Kidney (tissue), 14 donors: ENCODE measurements around the gene MRPL32. TPM values are rescaled to one million over a fixed set of nuclear protein-coding genes. Genes with fewer than 3 reads are reported as not detected.

Experiments used
- DNase-seq, 5 donors: peaks; one replicate each; pipeline ENCODE4 v3.0.0-alpha.2; 2013 to 2020
- FAIRE-seq: peaks from 2 replicates; lab custom pipeline; 2012; peaks lifted over from hg19 to GRCh38; lab: Jason Lieb, UNC
- H3K27ac ChIP-seq, 2 donors: one replicate each; pipeline ENCODE4 v1.7.0; 2013; ENCODE audit warnings: low read depth in 2 of 2, low read length in 2 of 2, inconsistent platforms in 1 of 2
- H3K27me3 ChIP-seq: one replicate; pipeline ENCODE4 v1.7.1; 2013; ENCODE audit warnings: low read length, inconsistent platforms; ENCODE audit not compliant: control insufficient read depth, insufficient read depth
- H3K36me3 ChIP-seq, 3 donors: one replicate each; pipeline versions ENCODE4 v1.7.0 to v1.7.1; 2013; ENCODE audit warnings: low read length in 3 of 3, control low read depth in 1 of 3, inconsistent platforms in 1 of 3; ENCODE audit not compliant: insufficient read depth in 3 of 3, control insufficient read depth in 2 of 3
- H3K4me1 ChIP-seq, 3 donors: one replicate each; pipeline versions ENCODE4 v1.7.0 to v1.7.1; 2013; ENCODE audit warnings: low read length in 3 of 3, inconsistent platforms in 1 of 3, low read depth in 1 of 3; ENCODE audit not compliant: control insufficient read depth in 2 of 3, insufficient read depth in 2 of 3
- H3K4me3 ChIP-seq, 3 donors: one replicate each; pipeline versions ENCODE4 v1.7.0 to v1.8.1; 2013; ENCODE audit warnings: low read length in 3 of 3, control low read depth in 1 of 3, inconsistent platforms in 1 of 3
- H3K9ac ChIP-seq, 3 donors: one replicate each; pipeline versions ENCODE4 v1.7.0 to v1.7.1; 2013; ENCODE audit warnings: low read length in 3 of 3, control low read depth in 1 of 3, inconsistent platforms in 1 of 3
- H3K9me3 ChIP-seq, 3 donors: one replicate each; pipeline versions ENCODE4 v1.7.0 to v1.7.1; 2013; ENCODE audit warnings: low read length in 3 of 3, control low read depth in 1 of 3, inconsistent platforms in 1 of 3; ENCODE audit not compliant: control insufficient read depth in 2 of 3, insufficient read depth in 1 of 3
- CTCF ChIP-seq: IDR thresholded peaks from 3 replicates; pipeline ENCODE4 v1.5.1; 2012; ENCODE audit warnings: mild to moderate bottlenecking, moderate library complexity, borderline replicate concordance; ENCODE audit not compliant: insufficient read depth; ENCODE audit errors: extremely low read depth
- intact Hi-C: fragments of 100-400 bp; cut with DNase I; formaldehyde crosslinking; loops from one replicate; pipeline ENCODE4 v1.11.1; 2022
- polyA plus RNA-seq: library from polyadenylated mRNA; stranded (reverse); fragments of 350-450 nt; fragmentation: Illumina TruSeq; extraction: RNeasy Lipid Tissue Mini Kit (QIAGEN cat#74804); gene quantifications from one replicate; pipeline ENCODE4 v1.2.3, GENCODE V29; 2014; ENCODE audit warnings: low read depth, low replicate concordance; ENCODE audit not compliant: insufficient read depth
- total RNA-seq: library from RNA; stranded (reverse); fragmentation: NEBNext Ultra II Directional; extraction: Animal tissue kit (Norgen Biotek cat#: 25700); gene quantifications from one replicate; pipeline ENCODE4 v1.2.1, GENCODE V29; 2021
- donor health status: control.
- donor health status: control.
- donor health status: control.
- donor health status: control.
- donor health status: control.
- donor health status: DM: yes; HTN: yes; CAD: no.
- donor health status: Normal renal cell carcinoma (clear cell type).

The MRPL32 gene
- total and polyA plus RNA-seq, 2 donors from 2014 or later, result 45.8 to 101 TPM

DNA sequence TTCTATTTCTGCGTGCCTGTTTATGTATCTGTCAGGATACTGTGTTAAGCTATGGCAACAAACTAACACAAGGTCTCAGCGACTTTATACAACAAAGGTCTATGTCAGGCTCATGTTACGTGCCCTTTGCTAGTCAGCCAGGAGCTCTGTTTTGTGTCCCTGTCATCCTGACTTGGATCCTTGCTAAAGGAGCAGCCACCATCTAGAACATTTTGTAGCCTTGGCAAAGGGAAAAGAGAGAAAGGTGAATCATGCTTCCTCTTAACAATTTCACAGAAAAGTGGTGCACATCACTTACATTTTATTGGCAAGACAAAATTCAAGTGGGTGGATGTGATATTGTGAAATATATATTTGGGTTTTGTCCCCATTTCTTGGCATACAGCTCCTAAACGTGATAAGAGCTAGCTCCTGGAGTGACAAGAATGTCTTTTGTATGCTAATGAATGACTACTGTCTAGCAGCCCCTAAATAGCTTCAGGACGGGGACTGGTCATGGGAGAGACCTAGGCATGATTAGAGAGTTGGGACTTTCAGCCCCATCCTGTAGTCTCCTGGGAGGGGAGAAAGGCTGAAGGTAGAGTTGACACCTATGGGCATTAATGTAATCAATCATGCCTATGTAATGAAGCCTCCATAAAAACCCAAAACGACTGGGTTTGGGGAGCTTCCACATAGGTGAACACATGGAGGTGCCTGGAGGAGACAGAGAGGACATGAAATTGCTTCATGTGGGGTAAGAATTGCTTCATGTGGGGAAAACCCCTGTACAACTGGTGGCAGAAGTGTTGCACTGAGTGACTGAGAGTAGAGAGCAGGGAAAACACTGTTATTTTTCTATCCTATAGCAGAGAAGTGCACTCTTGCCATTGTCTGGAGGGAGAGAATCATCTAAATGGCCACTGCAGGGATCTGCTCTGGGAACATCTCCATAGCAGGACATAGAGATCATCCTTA lies 33.0 kb downstream of the MRPL32 start:
- H3K4me1 ChIP-seq, result no peaks in the 10 kb centered on the region
- DNase-seq (no peak), FAIRE-seq (no peak)
- H3K36me3 ChIP-seq, result no peaks in the 10 kb centered on the region
- no peak for TF ChIP-seq CTCF
- intact Hi-C loops, result no loop called here
- H3K9me3 ChIP-seq, result no peaks in the 10 kb centered on the region
- H3K9ac ChIP-seq, result no peak overlapping the region
- H3K27me3 ChIP-seq, result no peaks in the 10 kb centered on the region
- no peak overlapping the region for H3K4me3 ChIP-seq
- no peak overlapping the region for H3K27ac ChIP-seq

DNA sequence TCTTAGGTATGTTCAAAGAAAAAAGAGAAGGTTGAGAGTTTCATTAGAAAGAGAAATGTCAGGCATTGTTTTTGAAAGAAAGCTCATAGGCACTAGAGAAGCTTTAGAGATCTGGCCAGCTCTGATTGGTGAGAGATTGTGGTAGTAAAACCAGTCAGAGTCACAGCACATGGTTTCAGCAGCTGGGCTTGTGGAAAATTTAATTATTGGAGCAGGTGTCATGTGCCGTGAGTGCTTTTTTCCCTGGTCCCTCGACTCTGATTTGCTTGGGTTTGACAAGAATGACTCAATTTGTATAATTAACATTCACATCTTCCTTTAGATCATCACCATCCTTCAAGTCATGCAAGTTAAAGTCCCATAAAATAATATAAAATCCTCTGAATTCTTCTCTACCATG lies 35.2 kb downstream of the MRPL32 start:
- no peak overlapping the region for H3K9ac ChIP-seq
- no peak for DNase-seq
- H3K27ac ChIP-seq, result no peak overlapping the region
- H3K4me1 ChIP-seq, result peaks cover 0 to 1% (median 0%) of the 10 kb centered on the region in 3 donors
- intact Hi-C loops, result no loop called here
- FAIRE-seq, result no peak
- no peaks in the 10 kb centered on the region for H3K27me3 ChIP-seq
- H3K36me3 ChIP-seq, result no peaks in the 10 kb centered on the region
- no peak overlapping the region for H3K4me3 ChIP-seq
- no peaks in the 10 kb centered on the region for H3K9me3 ChIP-seq
- TF ChIP-seq CTCF, result no peak

GRCh38 chr7:42972699-42973500 lies 40.7 kb downstream of the MRPL32 start:
- intact Hi-C loops, result no loop called here
- Histone ChIP-seq H3K4me3 (no peak overlapping the region), H3K27ac (no peak overlapping the region), H3K27me3 (no peaks in the 10 kb centered on the region), H3K9me3 (no peaks in the 10 kb centered on the region), H3K36me3 (no peaks in the 10 kb centered on the region), H3K4me1 (peaks cover 0 to 3% (median 0%) of the 10 kb centered on the region in 3 donors), H3K9ac (no peak overlapping the region)
- no peak for TF ChIP-seq CTCF
- FAIRE-seq (no peak), DNase-seq (peak; percentile 39 to 91 (median 80))
